ENCODE data around the gene HOXA11.

HOXA11 gene

GRCh38 chr7:27164045-27164366 lies 21.0 kb downstream of the HOXA11 start:
- TF ChIP-seq ZNF565 (CRISPR knock-in tag; conservative IDR thresholded peaks at IDR 0.05; ENCODE audit: low read depth) (no peak), CREB5 (CRISPR knock-in tag; IDR thresholded peaks at IDR 0.05; ENCODE audit: low read depth) (no peak), ESRRG (CRISPR knock-in tag; IDR thresholded peaks at IDR 0.05) (no peak), ARNTL (CRISPR knock-in tag; IDR thresholded peaks at IDR 0.05; ENCODE audit: borderline replicate concordance, low read depth) (no peak), POU6F1 (CRISPR knock-in tag; IDR thresholded peaks at IDR 0.05; ENCODE audit: borderline replicate concordance, low read depth) (no peak), ZC3H10 (CRISPR knock-in tag; IDR thresholded peaks at IDR 0.05) (no peak), CSDC2 (CRISPR knock-in tag; IDR thresholded peaks at IDR 0.05) (no peak), PATZ1 (CRISPR knock-in tag; IDR thresholded peaks at IDR 0.05; ENCODE audit: borderline replicate concordance) (no peak), SNAI2 (CRISPR knock-in tag; IDR thresholded peaks at IDR 0.05) (no peak), ZNF70 (CRISPR knock-in tag; IDR thresholded peaks at IDR 0.05) (no peak), TSHZ2 (CRISPR knock-in tag; IDR thresholded peaks at IDR 0.05) (no peak), ZNF8 (CRISPR knock-in tag; IDR thresholded peaks at IDR 0.05) (no peak), OSR1 (CRISPR knock-in tag; IDR thresholded peaks at IDR 0.05) (no peak), CSRNP3 (CRISPR knock-in tag; IDR thresholded peaks at IDR 0.05) (no peak)
- ATAC-seq: no peak

- ATAC-seq: no peak
- TF ChIP-seq GLIS3 (CRISPR knock-in tag; IDR thresholded peaks at IDR 0.05) (no peak), PATZ1 (CRISPR knock-in tag; IDR thresholded peaks at IDR 0.05; ENCODE audit: borderline replicate concordance) (no peak), OSR1 (CRISPR knock-in tag; IDR thresholded peaks at IDR 0.05) (no peak), BACH2 (CRISPR knock-in tag; IDR thresholded peaks at IDR 0.05; ENCODE audit: borderline replicate concordance) (no peak), ZFP30 (CRISPR knock-in tag; IDR thresholded peaks at IDR 0.05) (no peak), SNAI2 (CRISPR knock-in tag; IDR thresholded peaks at IDR 0.05) (no peak), ISL1 (CRISPR knock-in tag; IDR thresholded peaks at IDR 0.05) (no peak), POU6F1 (CRISPR knock-in tag; IDR thresholded peaks at IDR 0.05; ENCODE audit: borderline replicate concordance, low read depth) (no peak), ZNF70 (CRISPR knock-in tag; IDR thresholded peaks at IDR 0.05) (no peak), TCF4 (CRISPR knock-in tag; IDR thresholded peaks at IDR 0.05; ENCODE audit: borderline replicate concordance) (no peak), TSHZ2 (CRISPR knock-in tag; IDR thresholded peaks at IDR 0.05) (no peak), ZC3H10 (CRISPR knock-in tag; IDR thresholded peaks at IDR 0.05) (no peak), ARNTL (CRISPR knock-in tag; IDR thresholded peaks at IDR 0.05; ENCODE audit: borderline replicate concordance, low read depth) (no peak), ZFP3 (CRISPR knock-in tag; IDR thresholded peaks at IDR 0.05) (no peak), CREB5 (CRISPR knock-in tag; IDR thresholded peaks at IDR 0.05; ENCODE audit: low read depth) (no peak)
These were observed 21.6 kb downstream of the HOXA11 start for GRCh38 chr7:27163288-27164044.

Measured in SK-N-SH treated with all-trans-retinoic acid at 6 μM for 48 hours (cell line).